Duodenal mucosa (tissue), 2 donors: ENCODE results near the gene DNAH11.

Experiments
- H3K27ac ChIP-seq: one replicate; pipeline ENCODE4 v1.7.0; 2013; ENCODE audit warnings: low read depth, low read length
- H3K27me3 ChIP-seq, 2 donors: one replicate each; pipeline ENCODE4 v1.7.0; 2013; ENCODE audit warnings: low read length in 2 of 2, control low read depth in 1 of 2; ENCODE audit not compliant: insufficient read depth in 2 of 2, control insufficient read depth in 1 of 2
- H3K36me3 ChIP-seq, 2 donors: one replicate each; pipeline ENCODE4 v1.7.0; 2013; ENCODE audit warnings: low read length in 2 of 2, control low read depth in 1 of 2; ENCODE audit not compliant: insufficient read depth in 2 of 2, control insufficient read depth in 1 of 2
- H3K4me1 ChIP-seq, 2 donors: one replicate each; pipeline ENCODE4 v1.7.0; 2013; ENCODE audit warnings: low read length in 2 of 2, control low read depth in 1 of 2; ENCODE audit not compliant: insufficient read depth in 2 of 2, control insufficient read depth in 1 of 2
- H3K4me3 ChIP-seq, 2 donors: one replicate each; pipeline ENCODE4 v1.7.0; 2013; ENCODE audit warnings: low read length in 2 of 2, low read depth in 1 of 2
- H3K9ac ChIP-seq, 2 donors: one replicate each; pipeline ENCODE4 v1.7.0; 2013; ENCODE audit warnings: low read length in 2 of 2, low read depth in 1 of 2
- H3K9me3 ChIP-seq, 2 donors: one replicate each; pipeline ENCODE4 v1.7.0; 2013; ENCODE audit warnings: low read length in 2 of 2, control low read depth in 1 of 2; ENCODE audit not compliant: control insufficient read depth in 1 of 2

Gene DNAH11

GRCh38 chr7:21550076-21550475 lies 7.2 kb downstream of the DNAH11 start:
- H3K27ac ChIP-seq = no peak overlapping the region
- H3K36me3 ChIP-seq = no peaks in the 10 kb centered on the region
- H3K27me3 ChIP-seq = peaks cover 0 to 10% of the 10 kb centered on the region in 2 donors
- H3K9me3 ChIP-seq = no peaks in the 10 kb centered on the region
- no peak overlapping the region for H3K4me3 ChIP-seq
- H3K4me1 ChIP-seq = no peaks in the 10 kb centered on the region
- no peak overlapping the region for H3K9ac ChIP-seq

GRCh38 chr7:21550821-21551531 lies 8.1 kb downstream of the DNAH11 start:
- no peak overlapping the region for H3K27ac ChIP-seq
- H3K27me3 ChIP-seq = peaks cover 0 to 2% of the 10 kb centered on the region in 2 donors

GRCh38 chr7:21562385-21562784 lies 19.5 kb downstream of the DNAH11 start:
- H3K36me3 ChIP-seq = no peaks in the 10 kb centered on the region

More at GRCh38 chr7:21550821-21551531, 8.1 kb downstream of the DNAH11 start:
- H3K9me3 ChIP-seq = no peaks in the 10 kb centered on the region
- no peaks in the 10 kb centered on the region for H3K4me1 ChIP-seq
- no peak overlapping the region for H3K4me3 ChIP-seq
- no peaks in the 10 kb centered on the region for H3K36me3 ChIP-seq
- no peak overlapping the region for H3K9ac ChIP-seq

GRCh38 chr7:21565614-21566013 lies 22.8 kb downstream of the DNAH11 start:
- Histone ChIP-seq H3K36me3 (no peaks in the 10 kb centered on the region), H3K4me1 (no peaks in the 10 kb centered on the region), H3K27me3 (no peaks in the 10 kb centered on the region), H3K27ac (no peak overlapping the region), H3K9ac (no peak overlapping the region), H3K4me3 (no peak overlapping the region), H3K9me3 (no peaks in the 10 kb centered on the region)

More at GRCh38 chr7:21562385-21562784, 19.5 kb downstream of the DNAH11 start:
- Histone ChIP-seq H3K9ac (no peak overlapping the region), H3K4me1 (no peaks in the 10 kb centered on the region), H3K4me3 (no peak overlapping the region), H3K27ac (no peak overlapping the region), H3K9me3 (no peaks in the 10 kb centered on the region), H3K27me3 (no peaks in the 10 kb centered on the region)

GRCh38 chr7:21566094-21566493 lies 23.3 kb downstream of the DNAH11 start:
- Histone ChIP-seq H3K9ac (no peak overlapping the region), H3K9me3 (no peaks in the 10 kb centered on the region), H3K4me1 (no peaks in the 10 kb centered on the region), H3K27ac (no peak overlapping the region), H3K4me3 (no peak overlapping the region), H3K27me3 (no peaks in the 10 kb centered on the region), H3K36me3 (no peaks in the 10 kb centered on the region)

- H3K4me3 ChIP-seq = no peak overlapping the region
- H3K36me3 ChIP-seq = no peaks in the 10 kb centered on the region
- H3K4me1 ChIP-seq = no peaks in the 10 kb centered on the region
- no peaks in the 10 kb centered on the region for H3K9me3 ChIP-seq
- H3K27ac ChIP-seq = no peak overlapping the region
- H3K9ac ChIP-seq = no peak overlapping the region
- H3K27me3 ChIP-seq = no peaks in the 10 kb centered on the region
Observed at GRCh38 chr7:21568762-21569161, 25.9 kb downstream of the DNAH11 start.

- H3K9me3 ChIP-seq = no peaks in the 10 kb centered on the region
- H3K4me1 ChIP-seq = no peaks in the 10 kb centered on the region
- no peak overlapping the region for H3K4me3 ChIP-seq
- H3K36me3 ChIP-seq = no peaks in the 10 kb centered on the region
- H3K9ac ChIP-seq = no peak overlapping the region
- no peak overlapping the region for H3K27ac ChIP-seq
- H3K27me3 ChIP-seq = no peaks in the 10 kb centered on the region
Observed at GRCh38 chr7:21572331-21573313, 29.8 kb downstream of the DNAH11 start.

GRCh38 chr7:21579341-21580072 lies 36.7 kb downstream of the DNAH11 start:
- Histone ChIP-seq H3K9ac (no peak overlapping the region), H3K27ac (no peak overlapping the region), H3K27me3 (no peaks in the 10 kb centered on the region), H3K4me3 (no peak overlapping the region), H3K4me1 (no peaks in the 10 kb centered on the region), H3K9me3 (no peaks in the 10 kb centered on the region), H3K36me3 (no peaks in the 10 kb centered on the region)

GRCh38 chr7:21580073-21580521 lies 37.3 kb downstream of the DNAH11 start:
- Histone ChIP-seq H3K27me3 (no peaks in the 10 kb centered on the region), H3K4me1 (no peaks in the 10 kb centered on the region), H3K36me3 (no peaks in the 10 kb centered on the region), H3K9ac (no peak overlapping the region), H3K9me3 (no peaks in the 10 kb centered on the region), H3K27ac (no peak overlapping the region), H3K4me3 (no peak overlapping the region)
